CD14-positive monocyte (primary cell): ENCODE results near the gene RASAL2. TPM values are rescaled to one million over a fixed set of nuclear protein-coding genes. Genes with fewer than 3 reads are reported as not detected.

Experiments
- DNase-seq, 3 donors: peaks; one replicate each; pipeline ENCODE4 v3.0.0-alpha.2; 2011 to 2022
- H2AFZ ChIP-seq: 2 replicates; pipeline ENCODE4 v1.6.0; 2012; ENCODE audit warnings: mild to moderate bottlenecking, low read depth, low read length, inconsistent platforms; ENCODE audit not compliant: insufficient read depth, poor library complexity, severe bottlenecking
- H3K27ac ChIP-seq, 2 donors: 1 replicate in 1 of 2; 2 replicates in 1 of 2; pipeline ENCODE4 v1.5.1; 2012 to 2013; ENCODE audit warnings: low read length in 2 of 2, control low read depth in 1 of 2, inconsistent platforms in 1 of 2, low read depth in 1 of 2, mild to moderate bottlenecking in 1 of 2
- H3K27me3 ChIP-seq, 2 donors: one replicate each; pipeline versions ENCODE4 v1.6.0 to v1.6.1; 2011 to 2013; ENCODE audit warnings: low read length in 2 of 2; ENCODE audit not compliant: control insufficient read depth in 2 of 2, insufficient read depth in 2 of 2
- H3K36me3 ChIP-seq, 2 donors: replicated peaks in 1 of 2; 1 replicate in 1 of 2; 2 replicates in 1 of 2; pipeline versions ENCODE4 v1.5.1 to v1.6.1; 2012 to 2013; ENCODE audit warnings: low read length in 2 of 2, control low read depth in 1 of 2, inconsistent platforms in 1 of 2, mild to moderate bottlenecking in 1 of 2; ENCODE audit not compliant: insufficient read depth in 2 of 2, control insufficient read depth in 1 of 2
- H3K4me1 ChIP-seq, 2 donors: 1 replicate in 1 of 2; 2 replicates in 1 of 2; pipeline versions ENCODE4 v1.5.1 to v1.6.1; 2012 to 2013; ENCODE audit warnings: low read length in 2 of 2, control low read depth in 1 of 2, inconsistent platforms in 1 of 2, mild to moderate bottlenecking in 1 of 2, moderate library complexity in 1 of 2; ENCODE audit not compliant: insufficient read depth in 2 of 2, control insufficient read depth in 1 of 2
- H3K4me2 ChIP-seq: replicated peaks from 2 replicates; pipeline ENCODE3; 2012; ENCODE audit warnings: low read length, moderate library complexity, mild to moderate bottlenecking; ENCODE audit not compliant: poor library complexity, severe bottlenecking; ENCODE audit errors: extremely low read depth
- H3K4me3 ChIP-seq, 3 experiments: fragments of 200-600 bp in 1 of 3; sonication (generic) in 1 of 3; replicated peaks in 1 of 3; 1 replicate in 2 of 3; 2 replicates in 1 of 3; pipeline ENCODE4 v1.5.1; 2011 to 2013; ENCODE audit warnings: low read length in 3 of 3, mild to moderate bottlenecking in 3 of 3, control low read depth in 2 of 3, low read depth in 2 of 3, inconsistent platforms in 1 of 3, moderate library complexity in 1 of 3
- H3K79me2 ChIP-seq: 2 replicates; pipeline ENCODE4 v1.6.0; 2012; ENCODE audit warnings: mild to moderate bottlenecking, control low read depth, inconsistent platforms, low read length, moderate library complexity; ENCODE audit not compliant: insufficient read depth
- H3K9ac ChIP-seq: 2 replicates; pipeline ENCODE4 v1.6.0; 2017; ENCODE audit warnings: low read length, mild to moderate bottlenecking; ENCODE audit not compliant: insufficient read depth, poor library complexity, severe bottlenecking
- H3K9me3 ChIP-seq, 2 donors: replicated peaks in 1 of 2; 1 replicate in 1 of 2; 2 replicates in 1 of 2; pipeline versions ENCODE4 v1.5.1 to v1.6.1; 2012 to 2013; ENCODE audit warnings: low read length in 2 of 2, control low read depth in 1 of 2; ENCODE audit not compliant: control insufficient read depth in 1 of 2, insufficient read depth in 1 of 2
- H4K20me1 ChIP-seq: 2 replicates; pipeline ENCODE4 v1.6.0; 2012; ENCODE audit warnings: mild to moderate bottlenecking, low read length, control low read depth, moderate library complexity; ENCODE audit not compliant: insufficient read depth
- H3K27ac Mint-ChIP-seq, 7 donors: one replicate each; pipeline ENCODE4 v1.8.0; 2020; ENCODE audit warnings: mild to moderate bottlenecking in 7 of 7, mixed read lengths in 7 of 7, moderate library complexity in 6 of 7, inconsistent platforms in 2 of 7
- H3K27me3 Mint-ChIP-seq, 3 donors: one replicate each; pipeline ENCODE4 v1.8.0; 2021 to 2022; ENCODE audit warnings: low read depth in 3 of 3, mild to moderate bottlenecking in 3 of 3, mixed read lengths in 3 of 3, moderate library complexity in 3 of 3, inconsistent platforms in 1 of 3
- H3K36me3 Mint-ChIP-seq, 2 donors: one replicate each; pipeline ENCODE4 v1.8.0; 2020; ENCODE audit warnings: mixed read lengths in 2 of 2, inconsistent platforms in 1 of 2, mild to moderate bottlenecking in 1 of 2
- H3K4me1 Mint-ChIP-seq: one replicate; pipeline ENCODE4 v1.8.0; 2020; ENCODE audit warnings: mild to moderate bottlenecking, mixed read lengths
- H3K4me3 Mint-ChIP-seq, 2 donors: one replicate each; pipeline ENCODE4 v1.8.0; 2020; ENCODE audit warnings: mild to moderate bottlenecking in 2 of 2, mixed read lengths in 2 of 2, moderate library complexity in 1 of 2
- H3K9me3 Mint-ChIP-seq, 7 donors: one replicate each; pipeline ENCODE4 v1.8.0; 2020 to 2022; ENCODE audit warnings: mixed read lengths in 7 of 7, mild to moderate bottlenecking in 6 of 7, moderate library complexity in 6 of 7, inconsistent platforms in 2 of 7
- CTCF ChIP-seq: fragments of 200-600 bp; IDR thresholded peaks from one replicate; pipeline ENCODE4 v1.8.0; 2022; ENCODE audit warnings: antibody characterized with exemption, mild to moderate bottlenecking
- WGBS: methylation state at CpG from one replicate; pipeline ENCODE4 v1.1.5; 2013; ENCODE audit warnings: missing lambda C conversion rate; ENCODE audit not compliant: insufficient coverage; 5-methylcytosine and 5-hydroxymethylcytosine counted together
- intact Hi-C, 2 donors: fragments of 100-400 bp; cut with micrococcal nuclease; formaldehyde crosslinking; loops; one replicate each; pipeline versions ENCODE4 v1.15.0 to v1.15.1; 2023
- polyA plus RNA-seq, 3 donors: library from polyadenylated mRNA; depleted of rRNA in 1 of 3; unstranded in 2 of 3; stranded (reverse) in 1 of 3; fragments of 300-500 nt in 2 of 3; fragments of >200 nt in 1 of 3; fragmentation: Illumina TruSeq in 2 of 3; gene quantifications; 1 replicate in 2 of 3; 2 replicates in 1 of 3; pipeline ENCODE4 v1.2.3, GENCODE V29; 2012 to 2021

The RASAL2 gene
- polyA plus RNA-seq, 3 donors, result 0.15 to 1.00 (median 0.63) TPM

GRCh38 chr1:178172939-178173338 is 79.0 kb downstream of the RASAL2 start:
- Mint-ChIP-seq H3K36me3 (no peaks in the 10 kb centered on the region), H3K27ac (no peak overlapping the region), H3K4me3 (no peak overlapping the region), H3K9me3 (no peaks in the 10 kb centered on the region), H3K4me1 (no peaks in the 10 kb centered on the region), H3K27me3 (peaks cover 0 to 1% (median 0%) of the 10 kb centered on the region in 3 donors)
- Histone ChIP-seq H3K4me1 (no peaks in the 10 kb centered on the region), H3K4me2 (no peak overlapping the region), H3K9me3 (no peaks in the 10 kb centered on the region), H3K79me2 (no peaks in the 10 kb centered on the region), H3K36me3 (no peaks in the 10 kb centered on the region), H3K9ac (no peak overlapping the region), H3K27me3 (no peaks in the 10 kb centered on the region), H4K20me1 (no peaks in the 10 kb centered on the region), H2AFZ (no peak overlapping the region), H3K4me3 (no peak overlapping the region), H3K27ac (no peak overlapping the region)
- no peak for DNase-seq
- no peak for TF ChIP-seq CTCF
- intact Hi-C loops, result no loop called here
- no CpG with 5 or more reads among the region's 3 CpGs for WGBS

- WGBS, result 100% methylated on average over 1 of the region's 1 CpG
- Histone ChIP-seq H3K9me3 (no peaks in the 10 kb centered on the region), H3K4me1 (no peaks in the 10 kb centered on the region), H3K4me2 (no peak overlapping the region), H3K4me3 (no peak overlapping the region), H2AFZ (no peak overlapping the region), H3K27me3 (no peaks in the 10 kb centered on the region), H3K79me2 (no peaks in the 10 kb centered on the region), H3K9ac (no peak overlapping the region), H3K27ac (no peak overlapping the region), H3K36me3 (no peaks in the 10 kb centered on the region), H4K20me1 (no peaks in the 10 kb centered on the region)
- Mint-ChIP-seq H3K4me3 (no peak overlapping the region), H3K27me3 (peaks cover 0 to 1% (median 0%) of the 10 kb centered on the region in 3 donors), H3K36me3 (no peaks in the 10 kb centered on the region), H3K9me3 (no peaks in the 10 kb centered on the region), H3K4me1 (no peaks in the 10 kb centered on the region), H3K27ac (no peak overlapping the region)
- no peak for TF ChIP-seq CTCF
- no peak for DNase-seq
- intact Hi-C loops, result no loop called here
These were observed 80.6 kb downstream of the RASAL2 start for GRCh38 chr1:178174539-178174938.
